Measurements from ENCODE around the gene SLC38A10. TPM values are rescaled to one million over a fixed set of nuclear protein-coding genes. Genes with fewer than 3 reads are reported as not detected.

SLC38A10 gene
- total RNA-seq, 1 experiment from 2014 or later = 75.1 TPM

- intact Hi-C loops (cut with micrococcal nuclease; ENCODE audit: unreplicated experiment) = no loop called here
- Histone ChIP-seq H3K27me3 (replicated peaks; ENCODE audit: insufficient read depth, low read depth, low read length, poor library complexity) (no peaks in the 10 kb centered on the region), H3K27ac (ENCODE audit: low read depth, low read length, poor library complexity, severe bottlenecking) (no peak overlapping the region), H3K4me3 (ENCODE audit: low read depth, low read length, poor library complexity, severe bottlenecking) (no peak overlapping the region), H3K4me1 (ENCODE audit: insufficient read depth, low read length, poor library complexity, severe bottlenecking) (no peaks in the 10 kb centered on the region), H3K9me3 (ENCODE audit: low read depth, low read length, poor library complexity, severe bottlenecking) (no peaks in the 10 kb centered on the region), H3K36me3 (ENCODE audit: insufficient read depth, low read length, poor library complexity, severe bottlenecking) (no peaks in the 10 kb centered on the region)
- ChIA-PET CTCF (no interaction called here), POLR2A (ENCODE audit: low non-redundant PET) (no interaction called here)
- no peak for TF ChIP-seq EZH2 (IDR thresholded peaks at IDR 0.05; ENCODE audit: borderline replicate concordance, low read depth, low read length, poor library complexity, severe bottlenecking)
- no peak for TF ChIP-seq CTCF (conservative IDR thresholded peaks at IDR 0.05; ENCODE audit: low read depth, low read length)
- BruUV-seq (replicated peaks) = no TSS peak
- no peak for DNase-seq (ENCODE audit: low spot score)
These were observed 23.0 kb upstream of the SLC38A10 start for GRCh38 chr17:81317961-81318605.

GRCh38 chr17:81317530-81317821 is 22.4 kb upstream of the SLC38A10 start:
- ChIA-PET CTCF (no interaction called here), POLR2A (ENCODE audit: low non-redundant PET) (no interaction called here)
- TF ChIP-seq EZH2 (IDR thresholded peaks at IDR 0.05; ENCODE audit: borderline replicate concordance, low read depth, low read length, poor library complexity, severe bottlenecking) = no peak
- TF ChIP-seq CTCF (conservative IDR thresholded peaks at IDR 0.05; ENCODE audit: low read depth, low read length) = no peak
- intact Hi-C loops (cut with micrococcal nuclease; ENCODE audit: unreplicated experiment) = no loop called here
- no TSS peak for BruUV-seq (replicated peaks)
- no peak for DNase-seq (ENCODE audit: low spot score)
- Histone ChIP-seq H3K27me3 (replicated peaks; ENCODE audit: insufficient read depth, low read depth, low read length, poor library complexity) (no peaks in the 10 kb centered on the region), H3K27ac (ENCODE audit: low read depth, low read length, poor library complexity, severe bottlenecking) (no peak overlapping the region), H3K9me3 (ENCODE audit: low read depth, low read length, poor library complexity, severe bottlenecking) (no peaks in the 10 kb centered on the region), H3K36me3 (ENCODE audit: insufficient read depth, low read length, poor library complexity, severe bottlenecking) (no peaks in the 10 kb centered on the region), H3K4me1 (ENCODE audit: insufficient read depth, low read length, poor library complexity, severe bottlenecking) (no peaks in the 10 kb centered on the region), H3K4me3 (ENCODE audit: low read depth, low read length, poor library complexity, severe bottlenecking) (no peak overlapping the region)

DNA sequence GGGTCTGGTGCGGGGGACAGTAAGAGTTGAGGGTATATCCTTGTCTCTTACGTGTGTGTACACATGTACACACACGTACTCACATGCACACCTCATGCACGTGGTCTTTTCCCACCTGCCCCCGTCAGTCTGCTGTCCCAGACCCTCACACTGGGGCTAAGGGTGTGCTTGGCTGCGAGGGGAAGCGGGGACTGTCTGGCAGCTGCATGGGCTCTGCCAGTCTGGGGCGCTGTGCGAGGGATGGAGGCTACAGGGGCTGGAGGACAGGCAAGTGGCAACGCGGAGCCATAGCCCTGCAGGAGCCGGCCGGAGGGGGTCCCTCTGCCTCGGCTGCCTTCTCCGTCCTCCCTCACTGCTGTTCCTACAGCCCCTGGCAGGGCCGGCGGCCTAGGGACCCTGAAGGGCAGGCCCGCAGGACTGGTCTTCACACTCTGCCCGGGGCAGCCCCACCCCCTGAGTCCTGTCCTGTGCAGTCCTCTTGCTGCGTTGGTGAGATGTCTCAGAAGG is 20.8 kb upstream of the SLC38A10 start:
- TF ChIP-seq CTCF (conservative IDR thresholded peaks at IDR 0.05; ENCODE audit: low read depth, low read length) (no peak), EZH2 (IDR thresholded peaks at IDR 0.05; ENCODE audit: borderline replicate concordance, low read depth, low read length, poor library complexity, severe bottlenecking) (no peak)
- BruUV-seq (replicated peaks) = no TSS peak
- ChIA-PET POLR2A (ENCODE audit: low non-redundant PET) (no interaction called here), CTCF (no interaction called here)
- Histone ChIP-seq H3K4me3 (ENCODE audit: low read depth, low read length, poor library complexity, severe bottlenecking) (no peak overlapping the region), H3K36me3 (ENCODE audit: insufficient read depth, low read length, poor library complexity, severe bottlenecking) (no peaks in the 10 kb centered on the region), H3K27ac (ENCODE audit: low read depth, low read length, poor library complexity, severe bottlenecking) (no peak overlapping the region), H3K9me3 (ENCODE audit: low read depth, low read length, poor library complexity, severe bottlenecking) (no peaks in the 10 kb centered on the region), H3K4me1 (ENCODE audit: insufficient read depth, low read length, poor library complexity, severe bottlenecking) (no peaks in the 10 kb centered on the region), H3K27me3 (replicated peaks; ENCODE audit: insufficient read depth, low read depth, low read length, poor library complexity) (no peaks in the 10 kb centered on the region)
- DNase-seq (ENCODE audit: low spot score) = no peak
- intact Hi-C loops (cut with micrococcal nuclease; ENCODE audit: unreplicated experiment) = no loop called here
